HG03575 (cell line): Measurements from ENCODE around the gene SLC41A3.
"Not testable (repeated sequence)": the region's sequence is repeated elsewhere in the genome, so short reads cannot be mapped to it uniquely, and the experiment has no call there.

Experiments
- ATAC-seq: cut with Tn5 transposase; IDR thresholded peaks from one replicate; pipeline ENCODE4 v1.9.1; 2021; ENCODE audit not compliant: unreplicated experiment, insufficient number of reproducible peaks, low FRiP score; ENCODE audit errors: extremely low read depth

The SLC41A3 gene

GRCh38 chr3:126087552-126088175, 3.7 kb upstream of the SLC41A3 start:
- no peak for ATAC-seq

- ATAC-seq = no peak
Observed at GRCh38 chr3:126085841-126086240, 1.9 kb upstream of the SLC41A3 start.

DNA sequence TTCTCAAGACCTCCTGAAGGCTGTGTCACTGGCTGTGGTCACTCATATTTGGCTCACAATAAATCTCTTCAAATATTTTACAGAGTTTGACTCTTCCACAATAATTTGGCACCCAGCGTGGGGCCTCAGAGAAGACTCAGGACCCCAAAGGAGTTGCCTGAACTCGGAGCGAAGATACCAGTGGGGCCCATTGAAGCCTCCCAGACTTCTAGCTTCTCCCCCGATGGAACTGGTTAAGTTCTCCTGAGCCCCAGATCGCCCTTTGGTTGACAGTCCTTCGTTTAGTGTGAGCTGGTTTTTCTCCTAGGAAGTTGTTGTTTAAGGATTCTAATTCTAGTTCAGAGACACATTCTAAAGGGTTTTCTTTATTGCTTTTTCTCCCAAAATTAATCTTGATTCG, 1.4 kb upstream of the SLC41A3 start:
- no peak for ATAC-seq

DNA sequence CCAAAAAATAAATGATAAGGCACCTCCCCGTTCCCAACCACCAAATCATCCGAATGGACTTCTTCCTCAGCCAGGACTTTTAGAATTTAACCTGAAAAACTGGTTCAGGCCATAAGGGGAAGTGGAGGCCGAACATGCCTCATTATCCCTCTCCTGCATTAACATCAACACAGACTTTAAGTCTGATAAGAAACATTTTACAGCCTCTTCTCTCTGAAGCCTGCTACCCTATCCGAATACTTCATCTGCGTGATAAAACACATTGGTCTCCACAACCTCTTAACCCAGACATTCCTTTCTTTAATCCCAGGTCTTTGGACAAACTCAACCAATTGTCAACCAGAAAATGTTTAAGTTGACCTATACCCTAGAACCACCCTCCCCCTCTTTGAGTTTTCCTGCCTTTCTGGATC, 850 bp upstream of the SLC41A3 start:
- ATAC-seq = no peak

GRCh38 chr3:126083511-126083912, 412 bp downstream of the SLC41A3 start:
- no peak for ATAC-seq

DNA sequence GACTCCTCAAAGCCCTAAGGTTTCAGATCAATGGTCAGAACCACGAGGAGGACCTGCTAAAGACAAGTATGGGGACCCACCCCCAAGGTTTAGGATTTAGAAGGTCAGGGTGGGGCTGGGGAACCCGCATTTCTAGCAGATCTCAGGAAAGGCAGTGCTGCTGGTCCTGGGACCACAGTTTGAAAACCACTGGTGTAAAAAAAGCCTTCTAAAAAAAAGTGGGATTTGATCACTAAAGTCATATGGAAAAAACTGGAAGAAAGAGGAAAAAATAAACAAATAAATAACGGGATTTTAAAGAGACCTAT, 832 bp downstream of the SLC41A3 start:
- ATAC-seq = no peak

DNA sequence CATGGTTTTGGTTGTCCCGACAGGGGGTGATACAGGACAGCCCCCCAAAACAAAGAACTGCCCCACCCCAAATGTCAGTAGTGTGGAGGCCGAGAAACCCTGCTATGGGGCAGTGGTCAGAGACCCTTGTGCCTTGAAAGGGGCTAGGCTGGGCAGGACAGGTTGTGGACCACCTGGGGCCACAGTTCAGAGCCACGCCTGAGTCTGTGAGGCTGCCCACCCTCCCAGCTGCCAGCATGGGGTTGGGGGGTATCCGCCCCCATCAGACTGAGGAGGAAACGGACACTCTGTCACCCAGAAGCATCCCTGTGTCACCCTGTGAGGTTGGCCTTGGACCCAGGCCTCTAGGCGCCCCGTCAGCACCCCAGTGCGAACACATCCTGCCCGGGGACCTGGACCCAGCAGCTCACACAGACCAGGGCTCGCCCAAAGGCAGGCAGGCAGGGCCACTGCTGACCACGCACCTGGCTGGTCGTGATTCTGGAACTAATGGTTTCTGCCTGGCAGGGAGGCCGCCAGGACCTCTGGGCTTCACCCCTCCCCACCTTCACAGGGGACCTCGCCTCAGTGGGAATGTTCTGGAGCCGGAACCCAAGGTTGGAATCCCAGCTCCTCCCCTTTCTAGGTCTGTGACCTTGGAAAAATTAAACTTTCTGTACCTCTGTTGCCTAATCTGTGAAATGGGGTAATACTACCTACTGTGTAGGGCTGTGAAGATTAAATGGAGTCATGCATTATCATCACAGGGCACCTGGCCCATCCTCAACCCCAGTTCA, 1.4 kb downstream of the SLC41A3 start:
- no peak for ATAC-seq

GRCh38 chr3:126081618-126082361, 2.1 kb downstream of the SLC41A3 start:
- ATAC-seq = no peak

GRCh38 chr3:126080970-126081369, 3.0 kb downstream of the SLC41A3 start:
- ATAC-seq = no peak

DNA sequence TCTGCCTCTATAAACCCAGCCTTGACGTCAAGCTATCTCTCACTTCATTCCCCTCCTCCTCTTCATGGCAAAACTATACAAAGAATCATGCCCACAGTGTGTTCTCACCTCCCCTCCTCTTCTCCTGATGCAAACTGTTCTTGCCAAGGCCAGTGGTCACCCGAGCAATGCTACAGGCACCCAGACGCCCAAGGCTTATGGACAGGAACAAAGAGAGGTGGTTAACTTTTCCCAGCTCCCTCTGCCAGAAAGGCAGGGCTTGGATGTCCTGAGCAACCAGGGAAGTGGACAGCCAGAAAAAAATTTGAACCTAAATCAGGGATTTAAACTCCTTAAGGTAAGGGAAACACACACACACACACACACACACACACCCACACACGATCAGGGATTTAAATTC, 5.1 kb downstream of the SLC41A3 start:
- no peak for ATAC-seq

- no peak for ATAC-seq
Observed at GRCh38 chr3:126077754-126078153, 6.2 kb downstream of the SLC41A3 start.

DNA sequence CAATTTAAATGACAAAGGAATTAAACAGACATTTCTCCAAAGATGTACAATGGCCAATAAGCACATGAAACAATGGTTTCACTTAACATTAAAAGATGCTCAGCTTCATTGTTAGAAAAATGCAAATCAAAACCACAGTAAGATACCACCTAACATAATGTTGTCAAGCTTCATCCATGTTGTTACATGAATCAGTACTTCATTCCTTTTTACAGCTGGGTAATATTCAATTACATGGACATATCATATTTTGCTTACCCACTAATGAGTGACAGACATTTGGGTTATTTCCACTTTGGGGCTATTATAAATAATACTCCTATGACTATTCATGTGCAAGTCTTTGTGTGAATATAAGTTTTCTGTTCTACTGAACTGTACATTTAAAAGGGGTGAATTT, 7.8 kb downstream of the SLC41A3 start:
- no peak for ATAC-seq

DNA sequence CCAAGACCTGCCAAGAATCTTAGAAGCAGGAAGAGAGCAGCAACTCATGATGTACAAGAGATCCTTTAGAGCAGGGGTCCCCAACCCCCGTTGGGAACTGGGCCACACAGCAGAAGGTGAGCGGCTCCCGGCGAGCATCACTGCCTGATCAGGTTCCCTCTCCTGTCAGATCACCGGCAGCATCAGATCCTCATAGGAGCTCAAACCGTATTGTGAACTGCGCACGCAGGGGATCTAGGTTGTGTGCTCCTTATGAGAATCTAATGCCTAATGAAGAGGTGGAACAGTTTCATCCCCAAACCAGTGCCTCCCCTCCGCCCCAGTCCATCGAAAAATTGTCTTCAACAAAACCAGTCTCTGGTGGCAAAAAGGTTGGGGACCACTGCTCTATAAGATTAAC, 13.8 kb downstream of the SLC41A3 start:
- ATAC-seq = no peak

DNA sequence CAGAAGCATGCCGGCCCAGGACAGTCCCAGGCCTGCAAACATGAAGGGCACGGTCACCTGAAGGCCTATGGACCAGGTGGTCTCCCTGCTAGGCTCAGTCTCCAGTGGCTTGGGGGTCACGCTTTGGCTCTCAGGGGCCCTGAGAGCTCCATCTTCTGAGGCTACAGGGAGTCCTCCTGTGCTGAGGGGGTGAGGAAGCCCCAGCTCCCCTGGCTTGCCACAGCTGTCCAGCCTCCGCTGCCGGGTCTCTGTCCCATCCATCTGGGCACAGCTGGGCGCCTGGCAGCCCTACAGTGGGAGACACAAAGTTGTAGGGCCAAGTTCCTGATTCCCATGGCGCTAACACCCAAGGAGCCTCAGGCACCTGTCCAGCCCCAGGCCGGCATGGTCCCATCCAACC, 16.0 kb downstream of the SLC41A3 start:
- no peak for ATAC-seq

GRCh38 chr3:126066676-126067075, 17.2 kb downstream of the SLC41A3 start:
- ATAC-seq = not testable (repeated sequence)

- no peak for ATAC-seq
Observed at GRCh38 chr3:126065876-126066275, 18.0 kb downstream of the SLC41A3 start.

DNA sequence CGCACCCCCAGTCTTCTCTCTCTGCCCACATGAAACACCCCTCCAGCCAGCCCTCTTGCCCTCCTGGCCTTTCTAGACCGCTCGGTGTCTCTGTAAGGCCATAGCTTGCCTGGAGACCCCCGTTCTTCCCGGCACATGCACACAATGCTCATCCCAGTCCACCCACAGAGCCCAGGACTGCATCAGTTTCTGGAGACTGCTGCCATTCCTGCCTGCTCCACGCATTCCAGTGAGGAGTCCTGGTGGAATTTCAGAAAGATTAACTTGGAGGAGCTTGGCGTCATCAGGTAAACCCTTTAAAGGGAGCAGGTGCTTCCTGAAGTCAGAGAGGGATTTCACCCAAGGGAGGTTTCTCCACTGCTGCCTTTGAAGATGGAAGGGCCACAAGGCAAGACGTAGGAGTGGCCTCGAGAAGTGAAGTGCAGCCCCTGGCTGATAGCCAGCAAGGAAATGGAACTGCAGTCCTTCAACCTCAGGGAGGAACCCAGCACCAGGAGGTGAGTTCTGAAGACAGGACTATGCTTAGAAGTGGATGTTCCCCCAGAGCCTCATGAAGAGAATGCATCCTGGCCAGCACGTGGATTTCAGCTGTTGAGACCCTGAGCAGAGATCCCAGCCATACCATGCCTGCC, 19.2 kb downstream of the SLC41A3 start:
- ATAC-seq = no peak

- ATAC-seq = no peak
Observed at GRCh38 chr3:126063358-126063965, 20.5 kb downstream of the SLC41A3 start.

- ATAC-seq = no peak
Observed at GRCh38 chr3:126061301-126062032, 22.5 kb downstream of the SLC41A3 start.
